Cardiac fibroblast (primary cell): ENCODE data around the gene ARMC7.
A peak's percentile ranks its signal among the peaks of the same experiment; 100 is the strongest.

Experiments
- DNase-seq, 2 donors: peaks; one replicate each; pipeline versions ENCODE4 v3.0.0 to v3.0.0-alpha.2; 2010; ENCODE audit warnings: low read depth in 2 of 2
- H3K4me3 ChIP-seq, 2 donors: replicated peaks in 1 of 2; 1 replicate in 1 of 2; 2 replicates in 1 of 2; pipeline ENCODE4 v1.5.1; 2011; ENCODE audit warnings: low read depth in 2 of 2, low read length in 2 of 2, mild to moderate bottlenecking in 2 of 2, moderate library complexity in 1 of 2
- CTCF ChIP-seq: IDR thresholded peaks from one replicate; pipeline ENCODE4 v1.5.1; 2011; ENCODE audit warnings: low read depth, mild to moderate bottlenecking, low read length, inconsistent platforms

ARMC7 gene

GRCh38 chr17:75109407-75110233 is at the start of gene ARMC7:
ARMC7 (plus strand) TSS chr17:75109969; CDS start chr17:75110289, 320 bp downstream.
- TF ChIP-seq CTCF = no peak
- peak; percentile 77 to 83 for DNase-seq
- peak within 1 kb of the TSS; percentile 79 to 81 for H3K4me3 ChIP-seq

- DNase-seq = no peak
- no peak overlapping the region for H3K4me3 ChIP-seq
- TF ChIP-seq CTCF = no peak
Measured at GRCh38 chr17:75060434-75061054, 49.2 kb upstream of the ARMC7 start.

- H3K4me3 ChIP-seq = no peak overlapping the region
- TF ChIP-seq CTCF = no peak
- no peak for DNase-seq
Measured at GRCh38 chr17:75061055-75061438, 48.7 kb upstream of the ARMC7 start.

- no peak for TF ChIP-seq CTCF
- DNase-seq = no peak
- H3K4me3 ChIP-seq = no peak overlapping the region
Measured at GRCh38 chr17:75061618-75062017, 48.2 kb upstream of the ARMC7 start.

GRCh38 chr17:75063201-75063600 is 46.6 kb upstream of the ARMC7 start:
- no peak for DNase-seq
- no peak overlapping the region for H3K4me3 ChIP-seq
- no peak for TF ChIP-seq CTCF

GRCh38 chr17:75063626-75064025 is 46.1 kb upstream of the ARMC7 start:
- no peak for TF ChIP-seq CTCF
- DNase-seq = no peak
- no peak overlapping the region for H3K4me3 ChIP-seq

GRCh38 chr17:75064040-75064439 is 45.7 kb upstream of the ARMC7 start:
- no peak for DNase-seq
- no peak overlapping the region for H3K4me3 ChIP-seq
- no peak for TF ChIP-seq CTCF
